Thyroid gland (tissue), 4 donors: ENCODE data around the gene NCF2.

ENCODE experiments used
- CTCF ChIP-seq, 6 experiments: fragments of 200-600 bp in 3 of 6; fragments of 450-650 bp in 3 of 6; sonication (generic) in 3 of 6; IDR thresholded peaks; one replicate each; pipeline ENCODE4 v1.5.1; 2016 to 2019; ENCODE audit warnings: antibody characterized with exemption in 6 of 6, mild to moderate bottlenecking in 2 of 6, inconsistent platforms in 1 of 6, moderate library complexity in 1 of 6
- POLR2A ChIP-seq, 2 donors: fragments of 450-650 bp; IDR thresholded peaks; one replicate each; pipeline ENCODE4 v1.6.1; 2017; ENCODE audit warnings: antibody characterized with exemption in 2 of 2, mild to moderate bottlenecking in 2 of 2, moderate library complexity in 1 of 2

- TF ChIP-seq POLR2A (IDR thresholded peaks at IDR 0.05) (no peak), CTCF (IDR thresholded peaks at IDR 0.05) (no peak)
Observed at GRCh38 chr1:183635099-183635605, 44.9 kb upstream of the NCF2 start.
